ENCODE data around the gene ROR1. TPM values are rescaled to one million over a fixed set of nuclear protein-coding genes. Genes with fewer than 3 reads are reported as not detected.

The ROR1 gene
- total RNA-seq, 1 experiment from 2014 or later, result 19.0 TPM

GRCh38 chr1:63746129-63746864 is 27.5 kb upstream of the ROR1 start:
- no peak overlapping the region for H2AFZ ChIP-seq
- peak in 1 of 2 experiments; percentile 18 for DNase-seq

GRCh38 chr1:63747445-63747844 is 26.4 kb upstream of the ROR1 start:
- no peak overlapping the region for H3K27ac ChIP-seq
- no peak for DNase-seq
- no peaks in the 10 kb centered on the region for H3K9me3 ChIP-seq (ENCODE audit: insufficient read depth, low read depth)
- intact Hi-C loops (cut with micrococcal nuclease; ENCODE audit: unreplicated experiment), result no loop called here
- H3K9me2 ChIP-seq (ENCODE audit: insufficient read depth), result no peaks in the 10 kb centered on the region
- no peaks in the 10 kb centered on the region for H3K4me1 ChIP-seq (replicated peaks; ENCODE audit: insufficient read depth)
- no peak overlapping the region for H3K4me3 ChIP-seq
- ChIA-PET CTCF (no interaction called here), POLR2A (ENCODE audit: unreplicated experiment) (no interaction called here)
- H4K20me1 ChIP-seq (ENCODE audit: insufficient read depth), result no peaks in the 10 kb centered on the region
- H3K27me3 ChIP-seq (ENCODE audit: insufficient read depth, low read depth), result no peaks in the 10 kb centered on the region
- TF ChIP-seq EZH2 (IDR thresholded peaks at IDR 0.05; ENCODE audit: low read depth) (no peak), CTCF (conservative IDR thresholded peaks at IDR 0.05) (no peak)
- H3F3A ChIP-seq (ENCODE audit: insufficient read depth, low read depth), result no peaks in the 10 kb centered on the region
- H3K36me3 ChIP-seq (ENCODE audit: low read depth), result no peaks in the 10 kb centered on the region
- no peak overlapping the region for H2AFZ ChIP-seq
- H3K79me2 ChIP-seq (ENCODE audit: low read depth), result no peaks in the 10 kb centered on the region
- no TSS peak for BruUV-seq (replicated peaks)
- no peak overlapping the region for H3K4me2 ChIP-seq

More at GRCh38 chr1:63746129-63746864, 27.5 kb upstream of the ROR1 start:
- no peak overlapping the region for H3K27ac ChIP-seq
- no peaks in the 10 kb centered on the region for H4K20me1 ChIP-seq (ENCODE audit: insufficient read depth)
- intact Hi-C loops (cut with micrococcal nuclease; ENCODE audit: unreplicated experiment), result no loop called here
- no peaks in the 10 kb centered on the region for H3F3A ChIP-seq (ENCODE audit: insufficient read depth, low read depth)
- ChIA-PET CTCF (interaction anchor here (0.6 kb wide), 1 partner anchor 415 kb away, joined by 3 read pairs; no protein-coding TSS in a partner anchor), POLR2A (ENCODE audit: unreplicated experiment) (interaction anchor here (0.6 to 0.7 kb wide), 2 partner anchors 210 to 511 kb away, joined by 3 to 5 read pairs; no protein-coding TSS in a partner anchor)
- no peak overlapping the region for H3K4me3 ChIP-seq
- H3K9me3 ChIP-seq (ENCODE audit: insufficient read depth, low read depth), result no peaks in the 10 kb centered on the region
- H3K4me1 ChIP-seq (replicated peaks; ENCODE audit: insufficient read depth), result no peaks in the 10 kb centered on the region
- H3K79me2 ChIP-seq (ENCODE audit: low read depth), result no peaks in the 10 kb centered on the region
- no peak overlapping the region for H3K4me2 ChIP-seq
- no peaks in the 10 kb centered on the region for H3K36me3 ChIP-seq (ENCODE audit: low read depth)
- TF ChIP-seq EZH2 (IDR thresholded peaks at IDR 0.05; ENCODE audit: low read depth), result no peak
- no peak for TF ChIP-seq CTCF (conservative IDR thresholded peaks at IDR 0.05)
- H3K27me3 ChIP-seq (ENCODE audit: insufficient read depth, low read depth), result no peaks in the 10 kb centered on the region
- no peaks in the 10 kb centered on the region for H3K9me2 ChIP-seq (ENCODE audit: insufficient read depth)
- BruUV-seq (replicated peaks), result no TSS peak

- Histone ChIP-seq H3K4me3 (no peak overlapping the region), H3K36me3 (ENCODE audit: low read depth) (no peaks in the 10 kb centered on the region), H3K9me2 (ENCODE audit: insufficient read depth) (no peaks in the 10 kb centered on the region), H3F3A (ENCODE audit: insufficient read depth, low read depth) (no peaks in the 10 kb centered on the region), H3K79me2 (ENCODE audit: low read depth) (no peaks in the 10 kb centered on the region), H2AFZ (no peak overlapping the region), H3K9me3 (ENCODE audit: insufficient read depth, low read depth) (no peaks in the 10 kb centered on the region), H4K20me1 (ENCODE audit: insufficient read depth) (no peaks in the 10 kb centered on the region), H3K4me1 (replicated peaks; ENCODE audit: insufficient read depth) (no peaks in the 10 kb centered on the region), H3K27ac (no peak overlapping the region), H3K27me3 (ENCODE audit: insufficient read depth, low read depth) (no peaks in the 10 kb centered on the region), H3K4me2 (no peak overlapping the region)
- BruUV-seq (replicated peaks), result no TSS peak
- no peak for DNase-seq
- intact Hi-C loops (cut with micrococcal nuclease; ENCODE audit: unreplicated experiment), result no loop called here
- ChIA-PET CTCF (interaction anchor here (0.5 kb wide), 1 partner anchor 25 kb away, joined by 5 read pairs; no protein-coding TSS in a partner anchor), POLR2A (ENCODE audit: unreplicated experiment) (interaction anchor here (0.6 kb wide), 1 partner anchor 320 kb away, joined by 7 read pairs; no protein-coding TSS in a partner anchor)
- TF ChIP-seq CTCF (conservative IDR thresholded peaks at IDR 0.05) (no peak), EZH2 (IDR thresholded peaks at IDR 0.05; ENCODE audit: low read depth) (no peak)
Observed at GRCh38 chr1:63748046-63748580, 25.7 kb upstream of the ROR1 start.
